ENCODE measurements around the gene PIEZO2. TPM values are rescaled to one million over a fixed set of nuclear protein-coding genes. Genes with fewer than 3 reads are reported as not detected.

The PIEZO2 gene
- total RNA-seq, 1 donor from 2014 or later = 5.3 TPM

DNA sequence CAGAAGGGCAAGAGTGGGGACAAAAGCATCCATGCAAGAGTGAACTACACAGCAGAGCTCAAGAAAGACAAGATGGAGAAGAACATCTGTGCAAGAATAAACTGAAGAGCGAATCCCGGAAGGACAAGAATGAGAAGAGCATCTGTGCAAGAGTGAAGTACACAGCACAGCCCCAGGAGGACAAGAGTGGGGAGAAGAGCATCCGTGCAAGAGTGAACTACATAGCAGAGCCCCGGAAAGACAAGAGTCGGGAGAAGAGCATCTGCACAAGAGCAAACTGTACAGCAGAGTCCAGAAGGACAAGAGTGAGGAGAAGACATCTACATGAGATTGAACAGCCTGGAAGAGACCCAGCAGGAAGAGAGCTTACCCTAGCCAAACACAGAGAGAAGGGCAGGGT is 284.6 kb downstream of the PIEZO2 start:
- H3K4me2 ChIP-seq (ENCODE audit: low read length) = no peak overlapping the region
- no peak for DNase-seq (ENCODE audit: low read depth)
- TF ChIP-seq, protein P1, sequence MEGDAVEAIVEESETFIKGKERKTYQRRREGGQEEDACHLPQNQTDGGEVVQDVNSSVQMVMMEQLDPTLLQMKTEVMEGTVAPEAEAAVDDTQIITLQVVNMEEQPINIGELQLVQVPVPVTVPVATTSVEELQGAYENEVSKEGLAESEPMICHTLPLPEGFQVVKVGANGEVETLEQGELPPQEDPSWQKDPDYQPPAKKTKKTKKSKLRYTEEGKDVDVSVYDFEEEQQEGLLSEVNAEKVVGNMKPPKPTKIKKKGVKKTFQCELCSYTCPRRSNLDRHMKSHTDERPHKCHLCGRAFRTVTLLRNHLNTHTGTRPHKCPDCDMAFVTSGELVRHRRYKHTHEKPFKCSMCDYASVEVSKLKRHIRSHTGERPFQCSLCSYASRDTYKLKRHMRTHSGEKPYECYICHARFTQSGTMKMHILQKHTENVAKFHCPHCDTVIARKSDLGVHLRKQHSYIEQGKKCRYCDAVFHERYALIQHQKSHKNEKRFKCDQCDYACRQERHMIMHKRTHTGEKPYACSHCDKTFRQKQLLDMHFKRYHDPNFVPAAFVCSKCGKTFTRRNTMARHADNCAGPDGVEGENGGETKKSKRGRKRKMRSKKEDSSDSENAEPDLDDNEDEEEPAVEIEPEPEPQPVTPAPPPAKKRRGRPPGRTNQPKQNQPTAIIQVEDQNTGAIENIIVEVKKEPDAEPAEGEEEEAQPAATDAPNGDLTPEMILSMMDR (IDR thresholded peaks at IDR 0.05; ENCODE audit: insufficient read depth, low read depth, low read length) = no peak
- no peak for TF ChIP-seq EZH2 (IDR thresholded peaks at IDR 0.05; ENCODE audit: insufficient read depth, low read length)
- no peaks in the 10 kb centered on the region for H3K27me3 ChIP-seq (ENCODE audit: insufficient read depth, low read length)
- H4K20me1 ChIP-seq (ENCODE audit: insufficient read depth, low read length) = no peaks in the 10 kb centered on the region
- peaks cover 3% of the 10 kb centered on the region for H3K27me3 Mint-ChIP-seq (ENCODE audit: low read depth, unreplicated experiment)
- H3K9ac ChIP-seq (ENCODE audit: low read length) = no peak overlapping the region
- H3K27ac Mint-ChIP-seq (ENCODE audit: unreplicated experiment) = no peak overlapping the region
- H3K4me1 ChIP-seq (ENCODE audit: insufficient read depth, low read length) = no peaks in the 10 kb centered on the region
- no peak overlapping the region for H3K4me3 ChIP-seq (ENCODE audit: insufficient read depth, low read depth, low read length)
- FAIRE-seq = no peak
- H3K27ac ChIP-seq (ENCODE audit: low read depth, low read length) = no peak overlapping the region
- no peaks in the 10 kb centered on the region for H3K79me2 ChIP-seq (ENCODE audit: insufficient read depth, low read length)
- H3K9me3 ChIP-seq (ENCODE audit: insufficient read depth, low read depth, low read length) = no peaks in the 10 kb centered on the region
- H3K36me3 Mint-ChIP-seq (ENCODE audit: low read depth, unreplicated experiment) = peaks cover 4% of the 10 kb centered on the region
- no peak overlapping the region for H3K4me3 Mint-ChIP-seq (ENCODE audit: unreplicated experiment)
- H3K4me1 Mint-ChIP-seq (ENCODE audit: low read depth, unreplicated experiment) = no peaks in the 10 kb centered on the region
- H2AFZ ChIP-seq (ENCODE audit: low read depth, low read length) = no peak overlapping the region
- H3K36me3 ChIP-seq (ENCODE audit: insufficient read depth, low read length) = no peaks in the 10 kb centered on the region
- peaks cover 3% of the 10 kb centered on the region for H3K9me3 Mint-ChIP-seq (ENCODE audit: unreplicated experiment)

DNA sequence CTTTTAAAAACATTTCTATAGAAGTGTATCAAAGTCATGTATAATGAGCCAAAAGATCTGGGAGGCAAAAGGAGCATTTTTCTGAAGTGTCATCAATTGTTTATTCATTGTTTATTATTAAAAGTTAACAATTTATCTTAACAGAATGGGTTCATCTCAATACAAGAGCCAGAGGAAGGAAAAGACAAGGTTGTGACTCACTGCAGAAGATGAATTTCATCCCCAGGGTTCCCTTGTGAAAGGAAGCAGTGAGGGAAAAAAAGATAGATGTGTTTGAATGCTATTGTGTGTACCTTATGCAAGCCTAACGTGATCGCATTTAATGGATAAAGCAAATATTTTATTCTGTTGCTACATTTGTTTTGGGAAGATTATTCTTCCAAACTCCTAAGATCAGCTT is 286.3 kb downstream of the PIEZO2 start:
- DNase-seq (ENCODE audit: low read depth) = peak; percentile 29
- Histone ChIP-seq H3K9me3 (ENCODE audit: insufficient read depth, low read depth, low read length) (no peaks in the 10 kb centered on the region), H2AFZ (ENCODE audit: low read depth, low read length) (no peak overlapping the region), H3K79me2 (ENCODE audit: insufficient read depth, low read length) (no peaks in the 10 kb centered on the region), H3K4me1 (ENCODE audit: insufficient read depth, low read length) (no peaks in the 10 kb centered on the region), H3K27me3 (ENCODE audit: insufficient read depth, low read length) (no peaks in the 10 kb centered on the region), H3K9ac (ENCODE audit: low read length) (no peak overlapping the region), H4K20me1 (ENCODE audit: insufficient read depth, low read length) (no peaks in the 10 kb centered on the region), H3K27ac (ENCODE audit: low read depth, low read length) (no peak overlapping the region), H3K36me3 (ENCODE audit: insufficient read depth, low read length) (no peaks in the 10 kb centered on the region), H3K4me2 (ENCODE audit: low read length) (no peak overlapping the region), H3K4me3 (ENCODE audit: insufficient read depth, low read depth, low read length) (no peak overlapping the region)
- Mint-ChIP-seq H3K27me3 (ENCODE audit: low read depth, unreplicated experiment) (peaks cover 3% of the 10 kb centered on the region), H3K27ac (ENCODE audit: unreplicated experiment) (no peak overlapping the region), H3K9me3 (ENCODE audit: unreplicated experiment) (peaks cover 3% of the 10 kb centered on the region), H3K36me3 (ENCODE audit: low read depth, unreplicated experiment) (peaks cover 4% of the 10 kb centered on the region), H3K4me3 (ENCODE audit: unreplicated experiment) (no peak overlapping the region), H3K4me1 (ENCODE audit: low read depth, unreplicated experiment) (no peaks in the 10 kb centered on the region)
- no peak for FAIRE-seq
- TF ChIP-seq, protein P1 (IDR thresholded peaks at IDR 0.05; ENCODE audit: insufficient read depth, low read depth, low read length) = no peak
- no peak for TF ChIP-seq EZH2 (IDR thresholded peaks at IDR 0.05; ENCODE audit: insufficient read depth, low read length)

DNA sequence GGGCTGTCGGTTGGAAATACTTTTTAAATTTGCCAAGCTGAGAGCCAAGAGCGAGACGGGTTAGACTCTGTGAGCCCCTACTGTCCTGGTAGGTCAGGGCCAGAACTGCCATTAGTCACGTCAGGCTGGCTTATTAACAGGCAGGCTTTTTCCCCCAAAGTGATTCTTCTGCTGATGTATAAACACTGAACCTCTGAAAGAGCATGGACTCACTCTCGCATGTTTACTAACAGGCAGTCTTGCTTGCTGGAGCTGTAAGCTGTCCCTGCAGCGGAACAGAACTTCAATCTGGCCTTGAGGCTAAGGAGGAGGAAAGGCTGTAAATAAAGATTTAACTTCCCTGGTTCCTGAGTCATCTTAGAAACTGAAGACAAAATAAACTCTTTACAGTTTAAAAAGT is 288.4 kb downstream of the PIEZO2 start:
- Histone ChIP-seq H3K9me3 (ENCODE audit: insufficient read depth, low read depth, low read length) (no peaks in the 10 kb centered on the region), H4K20me1 (ENCODE audit: insufficient read depth, low read length) (no peaks in the 10 kb centered on the region), H3K27ac (ENCODE audit: low read depth, low read length) (no peak overlapping the region), H3K4me1 (ENCODE audit: insufficient read depth, low read length) (no peaks in the 10 kb centered on the region), H3K4me3 (ENCODE audit: insufficient read depth, low read depth, low read length) (no peak overlapping the region), H3K36me3 (ENCODE audit: insufficient read depth, low read length) (no peaks in the 10 kb centered on the region), H3K4me2 (ENCODE audit: low read length) (no peak overlapping the region), H3K79me2 (ENCODE audit: insufficient read depth, low read length) (no peaks in the 10 kb centered on the region), H3K27me3 (ENCODE audit: insufficient read depth, low read length) (no peaks in the 10 kb centered on the region), H3K9ac (ENCODE audit: low read length) (no peak overlapping the region), H2AFZ (ENCODE audit: low read depth, low read length) (no peak overlapping the region)
- Mint-ChIP-seq H3K27ac (ENCODE audit: unreplicated experiment) (no peak overlapping the region), H3K9me3 (ENCODE audit: unreplicated experiment) (peaks cover 3% of the 10 kb centered on the region), H3K27me3 (ENCODE audit: low read depth, unreplicated experiment) (peaks cover 3% of the 10 kb centered on the region), H3K4me3 (ENCODE audit: unreplicated experiment) (no peak overlapping the region), H3K36me3 (ENCODE audit: low read depth, unreplicated experiment) (peaks cover 4% of the 10 kb centered on the region), H3K4me1 (ENCODE audit: low read depth, unreplicated experiment) (no peaks in the 10 kb centered on the region)
- TF ChIP-seq, protein P1 (IDR thresholded peaks at IDR 0.05; ENCODE audit: insufficient read depth, low read depth, low read length) = no peak
- TF ChIP-seq EZH2 (IDR thresholded peaks at IDR 0.05; ENCODE audit: insufficient read depth, low read length) = no peak
- FAIRE-seq (no peak), DNase-seq (ENCODE audit: low read depth) (no peak)
